Measurements from ENCODE around the gene EI24. TPM values are rescaled to one million over a fixed set of nuclear protein-coding genes. Genes with fewer than 3 reads are reported as not detected.

Gene EI24
- total and polyA plus RNA-seq, 9 of the 15 experiments (the other 6 are each of a cell fraction or from before 2014, with no cell fraction given) = 50.4 to 260 (median 168) TPM

DNA sequence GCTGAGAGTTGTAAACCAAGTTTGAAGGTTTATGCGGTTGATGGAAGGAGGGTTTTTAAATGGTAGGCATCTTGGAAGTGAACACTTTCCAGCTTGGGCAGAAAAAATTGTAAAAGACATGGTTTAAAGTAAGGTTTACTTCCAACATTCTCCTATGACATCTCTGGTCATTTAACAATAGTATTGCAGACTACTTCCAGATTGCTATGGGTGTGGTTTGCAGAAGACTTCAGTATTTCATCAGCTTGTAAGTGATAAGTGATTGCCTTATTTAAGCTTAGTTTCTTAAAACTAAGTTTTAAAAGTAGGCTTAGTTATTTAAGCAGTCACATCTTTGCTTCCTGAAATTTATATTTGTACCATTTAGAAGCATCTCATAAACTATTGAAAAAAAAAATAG lies 16.2 kb downstream of the EI24 start:
- intact Hi-C loops (cut with micrococcal nuclease) = no loop called here
- no peaks in the 10 kb centered on the region for H4K20me1 ChIP-seq (replicated peaks; ENCODE audit: control insufficient read depth, insufficient read depth, low read length)
- H3K9ac ChIP-seq (ENCODE audit: insufficient read depth in 1 of 2, low read depth in 2 of 2, low read length in 2 of 2) = no peak overlapping the region
- no peak overlapping the region for H3K4me3 ChIP-seq
- no peaks in the 10 kb centered on the region for H3K79me2 ChIP-seq (ENCODE audit: control insufficient read depth, insufficient read depth, low read length)
- peaks cover 6 to 19% of the 10 kb centered on the region in 2 experiments for H3K4me1 ChIP-seq (replicated peaks in 1 of 2; ENCODE audit: control insufficient read depth in 2 of 2, insufficient read depth in 2 of 2, low read length in 2 of 2)
- POLR2A ChIA-PET = interaction anchor here (1.0 to 1.2 kb wide), 2 partner anchors 9 to 15 kb away, joined by 4 to 5 read pairs; no protein-coding TSS in a partner anchor
- BruUV-seq (replicated peaks) = no TSS peak
- DNase-seq (ENCODE audit: extremely low read depth in 1 of 4, low spot score in 3 of 4) (no peak), FAIRE-seq (no peak), ATAC-seq (no peak)
- H3K27me3 ChIP-seq (ENCODE audit: control insufficient read depth in 2 of 2, insufficient read depth in 2 of 2, low read length in 2 of 2) = no peaks in the 10 kb centered on the region
- in situ Hi-C loops (cut with MboI) = no loop called here
- WGBS (ENCODE audit: insufficient coverage, low coverage, missing lambda C conversion rate) = 85% methylated on average over 1 of the region's 1 CpG
- H3K9me1 ChIP-seq (ENCODE audit: control insufficient read depth, insufficient read depth, low read length) = no peaks in the 10 kb centered on the region
- no peaks in the 10 kb centered on the region for H3K9me3 ChIP-seq (replicated peaks; ENCODE audit: control insufficient read depth, insufficient read depth, low read depth, low read length)
- CTCF ChIA-PET (ENCODE audit: low intra/inter-chr PET ratio) = no interaction called here
- H3K36me3 ChIP-seq (ENCODE audit: control insufficient read depth, insufficient read depth, low read length) = peaks cover 38% of the 10 kb centered on the region; the same call in 2 of the 3 replicates
- H2AFZ ChIP-seq (ENCODE audit: low read depth, low read length) = no peak overlapping the region
- TF ChIP-seq CBFB (CRISPR knock-in tag; IDR thresholded peaks at IDR 0.05) = no peak
- no peak for TF ChIP-seq KLF10 (CRISPR knock-in tag; IDR thresholded peaks at IDR 0.05)
- no peak for TF ChIP-seq CEBPG (CRISPR knock-in tag; IDR thresholded peaks at IDR 0.05)
- TF ChIP-seq CEBPG (tag; conservative IDR thresholded peaks at IDR 0.05 in 1 of 2, IDR thresholded peaks at IDR 0.05 in 1 of 2) = 0 out of 4 replicates have a peak, but pooled peaks of 1 of the 2 experiments have one; percentile 18
- peak; percentile 18 for TF ChIP-seq MEIS2 (IDR thresholded peaks at IDR 0.05; ENCODE audit: partially characterized antibody)
- no peak for TF ChIP-seq CBX8 (IDR thresholded peaks at IDR 0.05; ENCODE audit: borderline replicate concordance, extremely low read depth, low read depth, low read length, poor library complexity, severe bottlenecking)
- TF ChIP-seq CCNT2 (IDR thresholded peaks at IDR 0.05; ENCODE audit: borderline replicate concordance, extremely low read depth, insufficient read length, low read depth, low read length) = no peak
- no peak overlapping the region for H3K27ac ChIP-seq (ENCODE audit: extremely low read depth, low read depth, low read length)
- H3K4me2 ChIP-seq (ENCODE audit: insufficient read depth, low read length) = no peak overlapping the region
